ENCODE measurements around the gene MRPL53. TPM values are rescaled to one million over a fixed set of nuclear protein-coding genes. Genes with fewer than 3 reads are reported as not detected.

The MRPL53 gene
- total and polyA plus RNA-seq, 2 of the 13 experiments (the other 11 are each of a cell fraction or from before 2014, with no cell fraction given) = 34.3 to 51.9 TPM

DNA sequence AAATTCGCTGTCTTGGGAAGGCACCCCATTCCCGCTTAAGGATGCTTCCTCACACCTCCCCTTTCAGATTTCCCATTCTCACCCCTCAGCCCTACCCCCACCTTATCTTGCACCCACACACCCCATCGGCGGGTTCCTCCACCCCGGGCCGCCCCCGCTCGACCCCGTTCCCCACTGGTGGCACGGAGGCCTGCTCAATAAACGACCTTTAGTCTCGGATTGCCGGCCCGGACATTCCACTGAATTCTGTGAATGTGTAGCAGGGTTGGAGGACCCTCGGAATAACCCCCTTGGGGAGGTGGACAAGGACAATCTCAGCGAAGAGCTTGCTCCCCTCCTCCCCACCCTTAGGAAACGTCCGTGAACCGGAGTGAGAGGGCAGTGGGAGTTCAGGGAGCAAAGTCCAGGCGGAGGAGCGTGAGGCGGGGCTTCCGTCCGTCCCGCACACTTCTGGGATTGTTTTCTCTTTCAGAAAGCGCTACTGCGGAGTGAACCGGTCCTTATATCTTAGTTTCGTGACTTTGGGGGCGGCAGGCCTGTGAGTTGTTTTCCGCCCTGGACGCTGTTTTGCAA, 29.8 kb upstream of the MRPL53 start (continued):
- TF ChIP-seq ZUFSP (CRISPR knock-in tag; IDR thresholded peaks at IDR 0.05; ENCODE audit: borderline replicate concordance) (no peak), HCFC1 (IDR thresholded peaks at IDR 0.05; ENCODE audit: low read depth, low read length) (no peak), ZNF138 (CRISPR knock-in tag; IDR thresholded peaks at IDR 0.05; ENCODE audit: low read depth) (peak; percentile 21; the same call in 1 of the 2 replicates), NFE2 (CRISPR knock-in tag; IDR thresholded peaks at IDR 0.05) (no peak), RAD21 (CRISPR knock-in tag; IDR thresholded peaks at IDR 0.05) (no peak), ZNF660 (CRISPR knock-in tag; IDR thresholded peaks at IDR 0.05; ENCODE audit: borderline replicate concordance, low read depth) (no peak), KLF9 (CRISPR knock-in tag; IDR thresholded peaks at IDR 0.05; ENCODE audit: low read depth) (peak; percentile 47; the same call in 1 of the 2 replicates), TCF12 (IDR thresholded peaks at IDR 0.05) (no peak), TCF12 (CRISPR knock-in tag; IDR thresholded peaks at IDR 0.05) (no peak), SAFB2 (CRISPR knock-in tag; IDR thresholded peaks at IDR 0.05; ENCODE audit: borderline replicate concordance, low read depth) (no peak; the same call in 1 of the 2 replicates), ZNF75D (CRISPR knock-in tag; IDR thresholded peaks at IDR 0.05; ENCODE audit: borderline replicate concordance) (no peak), CBFB (CRISPR knock-in tag; IDR thresholded peaks at IDR 0.05) (no peak), ZNF343 (CRISPR knock-in tag; IDR thresholded peaks at IDR 0.05) (no peak), REXO4 (CRISPR knock-in tag; IDR thresholded peaks at IDR 0.05; ENCODE audit: borderline replicate concordance) (no peak), TAF1 (CRISPR knock-in tag; IDR thresholded peaks at IDR 0.05) (peak; percentile 82; the same call in 1 of the 2 replicates), MXI1 (IDR thresholded peaks at IDR 0.05; ENCODE audit: borderline replicate concordance, low read depth, low read length) (peak; percentile 77; the same call in 1 of the 3 replicates), KLF11 (CRISPR knock-in tag; IDR thresholded peaks at IDR 0.05) (no peak), ZSCAN22 (CRISPR knock-in tag; IDR thresholded peaks at IDR 0.05) (no peak; the same call in 1 of the 2 replicates)
- TF ChIP-seq, protein P1, sequence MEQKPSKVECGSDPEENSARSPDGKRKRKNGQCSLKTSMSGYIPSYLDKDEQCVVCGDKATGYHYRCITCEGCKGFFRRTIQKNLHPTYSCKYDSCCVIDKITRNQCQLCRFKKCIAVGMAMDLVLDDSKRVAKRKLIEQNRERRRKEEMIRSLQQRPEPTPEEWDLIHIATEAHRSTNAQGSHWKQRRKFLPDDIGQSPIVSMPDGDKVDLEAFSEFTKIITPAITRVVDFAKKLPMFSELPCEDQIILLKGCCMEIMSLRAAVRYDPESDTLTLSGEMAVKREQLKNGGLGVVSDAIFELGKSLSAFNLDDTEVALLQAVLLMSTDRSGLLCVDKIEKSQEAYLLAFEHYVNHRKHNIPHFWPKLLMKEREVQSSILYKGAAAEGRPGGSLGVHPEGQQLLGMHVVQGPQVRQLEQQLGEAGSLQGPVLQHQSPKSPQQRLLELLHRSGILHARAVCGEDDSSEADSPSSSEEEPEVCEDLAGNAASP (CRISPR knock-in tag; IDR thresholded peaks at IDR 0.05; ENCODE audit: borderline replicate concordance) = peak; percentile 96
- TF ChIP-seq, protein P2, sequence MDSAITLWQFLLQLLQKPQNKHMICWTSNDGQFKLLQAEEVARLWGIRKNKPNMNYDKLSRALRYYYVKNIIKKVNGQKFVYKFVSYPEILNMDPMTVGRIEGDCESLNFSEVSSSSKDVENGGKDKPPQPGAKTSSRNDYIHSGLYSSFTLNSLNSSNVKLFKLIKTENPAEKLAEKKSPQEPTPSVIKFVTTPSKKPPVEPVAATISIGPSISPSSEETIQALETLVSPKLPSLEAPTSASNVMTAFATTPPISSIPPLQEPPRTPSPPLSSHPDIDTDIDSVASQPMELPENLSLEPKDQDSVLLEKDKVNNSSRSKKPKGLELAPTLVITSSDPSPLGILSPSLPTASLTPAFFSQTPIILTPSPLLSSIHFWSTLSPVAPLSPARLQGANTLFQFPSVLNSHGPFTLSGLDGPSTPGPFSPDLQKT (CRISPR knock-in tag; IDR thresholded peaks at IDR 0.05; ENCODE audit: borderline replicate concordance) = no peak
- TF ChIP-seq, protein P3, sequence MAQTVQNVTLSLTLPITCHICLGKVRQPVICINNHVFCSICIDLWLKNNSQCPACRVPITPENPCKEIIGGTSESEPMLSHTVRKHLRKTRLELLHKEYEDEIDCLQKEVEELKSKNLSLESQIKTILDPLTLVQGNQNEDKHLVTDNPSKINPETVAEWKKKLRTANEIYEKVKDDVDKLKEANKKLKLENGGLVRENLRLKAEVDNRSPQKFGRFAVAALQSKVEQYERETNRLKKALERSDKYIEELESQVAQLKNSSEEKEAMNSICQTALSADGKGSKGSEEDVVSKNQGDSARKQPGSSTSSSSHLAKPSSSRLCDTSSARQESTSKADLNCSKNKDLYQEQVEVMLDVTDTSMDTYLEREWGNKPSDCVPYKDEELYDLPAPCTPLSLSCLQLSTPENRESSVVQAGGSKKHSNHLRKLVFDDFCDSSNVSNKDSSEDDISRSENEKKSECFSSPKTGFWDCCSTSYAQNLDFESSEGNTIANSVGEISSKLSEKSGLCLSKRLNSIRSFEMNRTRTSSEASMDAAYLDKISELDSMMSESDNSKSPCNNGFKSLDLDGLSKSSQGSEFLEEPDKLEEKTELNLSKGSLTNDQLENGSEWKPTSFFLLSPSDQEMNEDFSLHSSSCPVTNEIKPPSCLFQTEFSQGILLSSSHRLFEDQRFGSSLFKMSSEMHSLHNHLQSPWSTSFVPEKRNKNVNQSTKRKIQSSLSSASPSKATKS (CRISPR knock-in tag; IDR thresholded peaks at IDR 0.05) = no peak
- TF ChIP-seq, protein P4, sequence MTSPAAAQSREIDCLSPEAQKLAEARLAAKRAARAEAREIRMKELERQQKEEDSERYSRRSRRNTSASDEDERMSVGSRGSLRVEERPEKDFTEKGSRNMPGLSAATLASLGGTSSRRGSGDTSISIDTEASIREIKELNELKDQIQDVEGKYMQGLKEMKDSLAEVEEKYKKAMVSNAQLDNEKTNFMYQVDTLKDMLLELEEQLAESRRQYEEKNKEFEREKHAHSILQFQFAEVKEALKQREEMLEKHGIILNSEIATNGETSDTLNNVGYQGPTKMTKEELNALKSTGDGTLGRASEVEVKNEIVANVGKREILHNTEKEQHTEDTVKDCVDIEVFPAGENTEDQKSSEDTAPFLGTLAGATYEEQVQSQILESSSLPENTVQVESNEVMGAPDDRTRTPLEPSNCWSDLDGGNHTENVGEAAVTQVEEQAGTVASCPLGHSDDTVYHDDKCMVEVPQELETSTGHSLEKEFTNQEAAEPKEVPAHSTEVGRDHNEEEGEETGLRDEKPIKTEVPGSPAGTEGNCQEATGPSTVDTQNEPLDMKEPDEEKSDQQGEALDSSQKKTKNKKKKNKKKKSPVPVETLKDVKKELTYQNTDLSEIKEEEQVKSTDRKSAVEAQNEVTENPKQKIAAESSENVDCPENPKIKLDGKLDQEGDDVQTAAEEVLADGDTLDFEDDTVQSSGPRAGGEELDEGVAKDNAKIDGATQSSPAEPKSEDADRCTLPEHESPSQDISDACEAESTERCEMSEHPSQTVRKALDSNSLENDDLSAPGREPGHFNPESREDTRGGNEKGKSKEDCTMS (CRISPR knock-in tag; conservative IDR thresholded peaks at IDR 0.05) = no peak

Data from HepG2 (cell line).